HepG2 (cell line): ENCODE results near the gene CBX7. TPM values are rescaled to one million over a fixed set of nuclear protein-coding genes. Genes with fewer than 3 reads are reported as not detected.

Source experiments
- ATAC-seq: fragments of 200-7000 bp; cut with Tn5 transposase; 3 replicates; pipeline ENCODE4 v1.9.1; 2020; ENCODE audit warnings: mild to moderate bottlenecking, moderate library complexity
- BruUV-seq: library from RNA; stranded (reverse); fragments of 400-500 nt; replicated peaks from 2 replicates; lab custom pipeline; 2021; lab: Mats Ljungman, UMichigan
- CTCF ChIA-PET: fragments of 300-600 bp; formaldehyde crosslinking; extraction: SDS; loops from one replicate; lab custom pipeline; 2021; ENCODE audit warnings: low total read pairs, inconsistent platforms, low intra/inter-chr PET ratio; lab: Yijun Ruan, JAX
- POLR2A ChIA-PET: fragments of 350-600 bp; sonication (Branson Sonifier 250); formaldehyde crosslinking; loops from one replicate; lab custom pipeline; 2020; ENCODE audit warnings: antibody characterized with exemption, inconsistent platforms; lab: Yijun Ruan, JAX
- DNase-seq: peaks from one replicate; pipeline ENCODE4 v3.0.0-alpha.2; 2015; ENCODE audit warnings: low spot score
- FAIRE-seq: peaks from 3 replicates; lab custom pipeline; 2011; peaks lifted over from hg19 to GRCh38; lab: Jason Lieb, UNC
- H2AFZ ChIP-seq: one replicate; pipeline ENCODE4 v1.6.1; 2011; ENCODE audit warnings: low read length, inconsistent platforms
- H3K27ac ChIP-seq: fragments of 300-600 bp; 3 replicates; pipeline ENCODE4 v1.8.0; 2011; ENCODE audit warnings: mixed run types, mild to moderate bottlenecking, mixed read lengths, low read length, inconsistent platforms; ENCODE audit not compliant: insufficient read depth; ENCODE audit errors: extremely low read length
- H3K27me3 ChIP-seq, 2 experiments: fragments of 200-600 bp in 1 of 2; 2 replicates in 1 of 2; 3 replicates in 1 of 2; pipeline versions ENCODE4 v1.6.0 to v1.8.0; 2011; ENCODE audit warnings: low read length in 2 of 2, mild to moderate bottlenecking in 2 of 2, moderate library complexity in 2 of 2, inconsistent platforms in 1 of 2; ENCODE audit not compliant: insufficient read depth in 2 of 2, control insufficient read depth in 1 of 2
- H3K36me3 ChIP-seq, 2 experiments: fragments of 200-600 bp in 1 of 2; replicated peaks in 1 of 2; 2 replicates in 1 of 2; 3 replicates in 1 of 2; pipeline versions ENCODE4 v1.5.1 to v1.8.0; 2011; ENCODE audit warnings: low read length in 2 of 2, inconsistent platforms in 1 of 2; ENCODE audit not compliant: insufficient read depth in 2 of 2, control insufficient read depth in 1 of 2
- H3K4me1 ChIP-seq: 2 replicates; pipeline ENCODE4 v1.5.1; 2012; ENCODE audit warnings: low read length, inconsistent platforms; ENCODE audit not compliant: insufficient read depth
- H3K4me2 ChIP-seq: 2 replicates; pipeline ENCODE4 v1.6.0; 2011; ENCODE audit warnings: low read depth, low read length, inconsistent platforms
- H3K4me3 ChIP-seq, 3 experiments: fragments of 200-600 bp in 1 of 3; sonication (generic), shearing (Covaris generic) in 1 of 3; replicated peaks in 1 of 3; 2 replicates each; pipeline ENCODE4 v1.5.1; 2011 to 2016; ENCODE audit warnings: low read length in 3 of 3, inconsistent platforms in 2 of 3, low read depth in 2 of 3, mild to moderate bottlenecking in 2 of 3, control low read depth in 1 of 3, mixed read lengths in 1 of 3; ENCODE audit not compliant: insufficient read depth in 1 of 3
- H3K79me2 ChIP-seq: one replicate; pipeline ENCODE4 v1.6.1; 2011; ENCODE audit warnings: low read length, inconsistent platforms; ENCODE audit not compliant: insufficient read depth
- H3K9ac ChIP-seq: 2 replicates; pipeline ENCODE4 v1.6.0; 2011; ENCODE audit warnings: mild to moderate bottlenecking, low read depth, low read length, inconsistent platforms; ENCODE audit not compliant: insufficient read depth
- H3K9me3 ChIP-seq: 2 replicates; pipeline ENCODE4 v1.5.1; 2012; ENCODE audit warnings: mild to moderate bottlenecking, low read length
- H4K20me1 ChIP-seq: 2 replicates; pipeline ENCODE4 v1.6.0; 2011; ENCODE audit warnings: inconsistent platforms, mild to moderate bottlenecking, low read length, moderate library complexity; ENCODE audit not compliant: insufficient read depth
- ESRRA ChIP-seq: sonication (generic); formaldehyde crosslinking; IDR thresholded peaks from 2 replicates; pipeline ENCODE4 v1.5.1; 2020; ENCODE audit warnings: mild to moderate bottlenecking, low read depth, missing genetic modification reagents
- FOXM1 ChIP-seq: sonication (generic); formaldehyde crosslinking; IDR thresholded peaks from 2 replicates; pipeline ENCODE4 v1.5.0; 2020; ENCODE audit warnings: missing genetic modification reagents
- GFI1 ChIP-seq: sonication (generic); formaldehyde crosslinking; IDR thresholded peaks from 2 replicates; pipeline ENCODE4 v1.5.0; 2020; ENCODE audit warnings: missing genetic modification reagents, mild to moderate bottlenecking, borderline replicate concordance
- IKZF4 ChIP-seq: sonication (generic); formaldehyde crosslinking; IDR thresholded peaks from 2 replicates; pipeline ENCODE4 v1.5.1; 2020; ENCODE audit warnings: borderline replicate concordance, mild to moderate bottlenecking, low read depth, missing genetic modification reagents; ENCODE audit errors: not compliant biosample characterization
- KMT2B ChIP-seq: IDR thresholded peaks from 2 replicates; pipeline ENCODE4 v1.6.1; 2016; ENCODE audit warnings: missing genetic modification reagents, missing compliant biosample characterization
- NPAS2 ChIP-seq: sonication (generic); formaldehyde crosslinking; IDR thresholded peaks from 2 replicates; pipeline ENCODE4 v1.8.0; 2022; ENCODE audit warnings: mild to moderate bottlenecking, missing genetic modification reagents, borderline replicate concordance
- SETDB1 ChIP-seq: sonication (generic); formaldehyde crosslinking; IDR thresholded peaks from 2 replicates; pipeline ENCODE4 v1.5.1; 2020; ENCODE audit warnings: missing genetic modification reagents, mild to moderate bottlenecking, borderline replicate concordance
- TEAD2 ChIP-seq: sonication (generic); formaldehyde crosslinking; IDR thresholded peaks from 2 replicates; pipeline ENCODE4 v1.9.0; 2021; ENCODE audit warnings: missing genetic modification reagents
- THAP11 ChIP-seq: IDR thresholded peaks from 2 replicates; pipeline ENCODE4 v1.6.1; 2016; ENCODE audit warnings: missing biosample characterization, missing genetic modification reagents
- ZNF160 ChIP-seq: sonication (generic); formaldehyde crosslinking; IDR thresholded peaks from 2 replicates; pipeline ENCODE4 v1.8.0; 2022; ENCODE audit warnings: mild to moderate bottlenecking, inconsistent platforms, missing genetic modification reagents
- ZNF256 ChIP-seq: sonication (generic); formaldehyde crosslinking; conservative IDR thresholded peaks from 2 replicates; pipeline ENCODE4 v1.4.0; 2020; ENCODE audit warnings: missing genetic modification reagents
- ZNF430 ChIP-seq: sonication (generic); formaldehyde crosslinking; IDR thresholded peaks from 2 replicates; pipeline ENCODE4 v1.9.0; 2021; ENCODE audit warnings: mild to moderate bottlenecking, missing genetic modification reagents
- WGBS: methylation state at CpG from one replicate; pipeline ENCODE4 v1.1.6; 2017; ENCODE audit warnings: low lambda C conversion rate; 5-methylcytosine and 5-hydroxymethylcytosine counted together
- in situ Hi-C: cut with HindIII; loops from 2 replicates; pipeline ENCODE4 v1.10.0; 2017; ENCODE audit warnings: low pct_unique_long_range_greater_than_20kb; ENCODE audit not compliant: extremely low pct_ligation_motif_present
- intact Hi-C: fragments of 100-400 bp; cut with micrococcal nuclease; formaldehyde crosslinking; loops from one replicate; pipeline ENCODE4 v1.10.0; 2022; ENCODE audit not compliant: unreplicated experiment
- polyA plus RNA-seq, 8 experiments: library from polyadenylated mRNA; depleted of rRNA in 3 of 8; stranded (reverse) in 7 of 8; unstranded in 1 of 8; fragments of >200 nt; fragmentation: Illumina TruSeq in 4 of 8; extraction: Trizol in 4 of 8; gene quantifications; 2 replicates each; pipeline versions ENCODE4 v1.2.1 to v1.2.3, GENCODE V29; 2011 to 2016; ENCODE audit warnings: low read depth in 4 of 8, missing spikeins in 1 of 8, mixed read lengths in 1 of 8; ENCODE audit not compliant: insufficient read depth in 1 of 8
- total RNA-seq, 5 experiments: library from RNA; depleted of rRNA; stranded (reverse); fragments of >200 nt; fragmentation: Illumina TruSeq; extraction: Trizol; gene quantifications; 2 replicates each; pipeline ENCODE4 v1.2.3, GENCODE V29; 2016; ENCODE audit warnings: low read depth in 1 of 5
- TF ChIP-seq, protein P1 (sequence below): IDR thresholded peaks from 2 replicates; pipeline ENCODE4 v1.6.1; 2016; ENCODE audit warnings: low read depth
- TF ChIP-seq, protein P2 (sequence below): sonication (generic); formaldehyde crosslinking; IDR thresholded peaks from 2 replicates; pipeline ENCODE4 v1.4.0; 2020; ENCODE audit warnings: missing genetic modification reagents, borderline replicate concordance
- TF ChIP-seq, protein P3 (sequence below): sonication (generic); formaldehyde crosslinking; IDR thresholded peaks from 2 replicates; pipeline ENCODE4 v1.5.0; 2020; ENCODE audit warnings: missing genetic modification reagents
- TF ChIP-seq, protein P4 (sequence below): sonication (generic); formaldehyde crosslinking; IDR thresholded peaks from 2 replicates; pipeline ENCODE4 v1.5.0; 2020; ENCODE audit warnings: mild to moderate bottlenecking, missing genetic modification reagents

CBX7 gene
- total and polyA plus RNA-seq, 2 of the 13 experiments (the other 11 are each of a cell fraction or from before 2014, with no cell fraction given) = 0.35 to 4.9 TPM

DNA sequence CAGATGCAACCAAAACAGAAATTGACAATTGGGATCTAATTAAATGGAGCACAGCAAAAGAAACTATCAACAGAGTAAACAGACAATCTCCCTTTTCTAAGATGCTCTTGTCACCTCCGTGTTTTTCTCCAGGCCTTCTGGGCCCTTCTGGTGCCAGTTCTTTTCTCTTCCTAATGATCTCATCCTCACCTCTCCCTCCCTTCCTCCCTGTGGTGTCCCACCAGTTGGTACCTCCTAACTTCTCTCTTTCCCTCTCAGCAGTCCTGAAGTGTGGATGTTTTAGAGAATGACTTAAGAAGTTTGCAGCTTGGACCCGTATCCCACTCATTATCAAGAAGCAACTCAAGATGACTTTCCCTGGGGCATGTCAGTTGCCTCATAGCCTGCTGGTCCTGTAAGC, 49.0 kb downstream of the CBX7 start:
- Histone ChIP-seq H3K36me3 (no peaks in the 10 kb centered on the region), H3K4me3 (no peak overlapping the region), H4K20me1 (no peaks in the 10 kb centered on the region), H3K27ac (no peak overlapping the region), H3K9ac (no peak overlapping the region), H3K9me3 (no peaks in the 10 kb centered on the region), H3K4me2 (no peak overlapping the region), H2AFZ (no peak overlapping the region), H3K27me3 (peaks cover 0 to 2% of the 10 kb centered on the region in 2 experiments; a peak in 3 of 5 replicates), H3K4me1 (peaks cover 16% of the 10 kb centered on the region), H3K79me2 (no peaks in the 10 kb centered on the region)
- TF ChIP-seq, protein P1, sequence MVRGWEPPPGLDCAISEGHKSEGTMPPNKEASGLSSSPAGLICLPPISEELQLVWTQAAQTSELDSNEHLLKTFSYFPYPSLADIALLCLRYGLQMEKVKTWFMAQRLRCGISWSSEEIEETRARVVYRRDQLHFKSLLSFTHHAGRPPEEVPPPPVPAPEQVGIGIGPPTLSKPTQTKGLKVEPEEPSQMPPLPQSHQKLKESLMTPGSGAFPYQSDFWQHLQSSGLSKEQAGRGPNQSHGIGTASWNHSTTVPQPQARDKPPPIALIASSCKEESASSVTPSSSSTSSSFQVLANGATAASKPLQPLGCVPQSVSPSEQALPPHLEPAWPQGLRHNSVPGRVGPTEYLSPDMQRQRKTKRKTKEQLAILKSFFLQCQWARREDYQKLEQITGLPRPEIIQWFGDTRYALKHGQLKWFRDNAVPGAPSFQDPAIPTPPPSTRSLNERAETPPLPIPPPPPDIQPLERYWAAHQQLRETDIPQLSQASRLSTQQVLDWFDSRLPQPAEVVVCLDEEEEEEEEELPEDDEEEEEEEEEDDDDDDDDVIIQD (CRISPR knock-in tag) = no peak
- TF ChIP-seq NPAS2 (CRISPR knock-in tag) (no peak), IKZF4 (CRISPR knock-in tag) (no peak), FOXM1 (CRISPR knock-in tag) (no peak), ZNF256 (CRISPR knock-in tag) (no peak), ESRRA (no peak), THAP11 (CRISPR knock-in tag) (no peak), SETDB1 (no peak), KMT2B (no peak), ZNF160 (CRISPR knock-in tag) (no peak), TEAD2 (no peak), ZNF430 (CRISPR knock-in tag) (no peak), GFI1 (CRISPR knock-in tag) (no peak)
- TF ChIP-seq, protein P2, sequence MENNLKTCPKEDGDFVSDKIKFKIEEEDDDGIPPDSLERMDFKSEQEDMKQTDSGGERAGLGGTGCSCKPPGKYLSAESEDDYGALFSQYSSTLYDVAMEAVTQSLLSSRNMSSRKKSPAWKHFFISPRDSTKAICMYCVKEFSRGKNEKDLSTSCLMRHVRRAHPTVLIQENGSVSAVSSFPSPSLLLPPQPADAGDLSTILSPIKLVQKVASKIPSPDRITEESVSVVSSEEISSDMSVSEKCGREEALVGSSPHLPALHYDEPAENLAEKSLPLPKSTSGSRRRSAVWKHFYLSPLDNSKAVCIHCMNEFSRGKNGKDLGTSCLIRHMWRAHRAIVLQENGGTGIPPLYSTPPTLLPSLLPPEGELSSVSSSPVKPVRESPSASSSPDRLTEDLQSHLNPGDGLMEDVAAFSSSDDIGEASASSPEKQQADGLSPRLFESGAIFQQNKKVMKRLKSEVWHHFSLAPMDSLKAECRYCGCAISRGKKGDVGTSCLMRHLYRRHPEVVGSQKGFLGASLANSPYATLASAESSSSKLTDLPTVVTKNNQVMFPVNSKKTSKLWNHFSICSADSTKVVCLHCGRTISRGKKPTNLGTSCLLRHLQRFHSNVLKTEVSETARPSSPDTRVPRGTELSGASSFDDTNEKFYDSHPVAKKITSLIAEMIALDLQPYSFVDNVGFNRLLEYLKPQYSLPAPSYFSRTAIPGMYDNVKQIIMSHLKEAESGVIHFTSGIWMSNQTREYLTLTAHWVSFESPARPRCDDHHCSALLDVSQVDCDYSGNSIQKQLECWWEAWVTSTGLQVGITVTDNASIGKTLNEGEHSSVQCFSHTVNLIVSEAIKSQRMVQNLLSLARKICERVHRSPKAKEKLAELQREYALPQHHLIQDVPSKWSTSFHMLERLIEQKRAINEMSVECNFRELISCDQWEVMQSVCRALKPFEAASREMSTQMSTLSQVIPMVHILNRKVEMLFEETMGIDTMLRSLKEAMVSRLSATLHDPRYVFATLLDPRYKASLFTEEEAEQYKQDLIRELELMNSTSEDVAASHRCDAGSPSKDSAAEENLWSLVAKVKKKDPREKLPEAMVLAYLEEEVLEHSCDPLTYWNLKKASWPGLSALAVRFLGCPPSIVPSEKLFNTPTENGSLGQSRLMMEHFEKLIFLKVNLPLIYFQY (CRISPR knock-in tag) = no peak
- TF ChIP-seq, protein P3, sequence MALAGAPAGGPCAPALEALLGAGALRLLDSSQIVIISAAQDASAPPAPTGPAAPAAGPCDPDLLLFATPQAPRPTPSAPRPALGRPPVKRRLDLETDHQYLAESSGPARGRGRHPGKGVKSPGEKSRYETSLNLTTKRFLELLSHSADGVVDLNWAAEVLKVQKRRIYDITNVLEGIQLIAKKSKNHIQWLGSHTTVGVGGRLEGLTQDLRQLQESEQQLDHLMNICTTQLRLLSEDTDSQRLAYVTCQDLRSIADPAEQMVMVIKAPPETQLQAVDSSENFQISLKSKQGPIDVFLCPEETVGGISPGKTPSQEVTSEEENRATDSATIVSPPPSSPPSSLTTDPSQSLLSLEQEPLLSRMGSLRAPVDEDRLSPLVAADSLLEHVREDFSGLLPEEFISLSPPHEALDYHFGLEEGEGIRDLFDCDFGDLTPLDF = no peak
- TF ChIP-seq, protein P4, sequence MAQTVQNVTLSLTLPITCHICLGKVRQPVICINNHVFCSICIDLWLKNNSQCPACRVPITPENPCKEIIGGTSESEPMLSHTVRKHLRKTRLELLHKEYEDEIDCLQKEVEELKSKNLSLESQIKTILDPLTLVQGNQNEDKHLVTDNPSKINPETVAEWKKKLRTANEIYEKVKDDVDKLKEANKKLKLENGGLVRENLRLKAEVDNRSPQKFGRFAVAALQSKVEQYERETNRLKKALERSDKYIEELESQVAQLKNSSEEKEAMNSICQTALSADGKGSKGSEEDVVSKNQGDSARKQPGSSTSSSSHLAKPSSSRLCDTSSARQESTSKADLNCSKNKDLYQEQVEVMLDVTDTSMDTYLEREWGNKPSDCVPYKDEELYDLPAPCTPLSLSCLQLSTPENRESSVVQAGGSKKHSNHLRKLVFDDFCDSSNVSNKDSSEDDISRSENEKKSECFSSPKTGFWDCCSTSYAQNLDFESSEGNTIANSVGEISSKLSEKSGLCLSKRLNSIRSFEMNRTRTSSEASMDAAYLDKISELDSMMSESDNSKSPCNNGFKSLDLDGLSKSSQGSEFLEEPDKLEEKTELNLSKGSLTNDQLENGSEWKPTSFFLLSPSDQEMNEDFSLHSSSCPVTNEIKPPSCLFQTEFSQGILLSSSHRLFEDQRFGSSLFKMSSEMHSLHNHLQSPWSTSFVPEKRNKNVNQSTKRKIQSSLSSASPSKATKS = no peak
- FAIRE-seq (no peak), ATAC-seq (no peak), DNase-seq (no peak)
- POLR2A ChIA-PET = no interaction called here
- intact Hi-C loops = no loop called here
- BruUV-seq = no TSS peak
- CTCF ChIA-PET = no interaction called here
- in situ Hi-C loops = no loop called here
- WGBS = 0% methylated on average over 2 of the region's 2 CpGs
